Heart left ventricle (tissue), 13 donors: Measurements from ENCODE around the gene TRDN.

Experiments used
- CTCF ChIP-seq, 12 donors: fragments of 200-600 bp; sonication (generic) in 4 of 12; IDR thresholded peaks; one replicate each; pipeline versions ENCODE4 v1.5.0 to v1.8.0; 2018 to 2022; ENCODE audit warnings: antibody characterized with exemption in 12 of 12, mild to moderate bottlenecking in 5 of 12
- POLR2A ChIP-seq, 2 donors: fragments of 450-650 bp; IDR thresholded peaks; one replicate each; pipeline ENCODE4 v1.6.1; 2017; ENCODE audit warnings: antibody characterized with exemption in 2 of 2, mild to moderate bottlenecking in 2 of 2, moderate library complexity in 2 of 2
- donor health status: ischemic (EF 13 %, LVEDD 7.1; RV severe dilation, severe dysfunction).
- donor health status: DM: no; HTN: yes; CAD: no.
- donor health status: DM: no; HTN: no; CAD: no.
- donor health status: ischemic (EF 25% LVEDD 6.9; RV normal size, moderate dysfunction).
- donor health status: ischemic (EF 25% LVEDD 5.7; RV mildly dilated, moderate dysfunction).
- donor health status: ischemic (EF 35%, LVEDD 5.7; RV mildly dilated, moderate dysfunction).
- donor health status: nonischemic (EF 11% LVEDD 7.7; RV severe dilation, severe dysfunction).
- donor health status: DM: yes; HTN: yes; CAD: no.
- donor health status: PGD.
- donor health status: ischemic (EF 29% LVEDD 5.4; RV normal size, mild dysfunction).
- donor health status: nonischemic (EF 23%, LVEDD 6.1; RV moderate dilation, normal function).

- no peak for TF ChIP-seq CTCF (IDR thresholded peaks at IDR 0.05)
- TF ChIP-seq POLR2A (IDR thresholded peaks at IDR 0.05): no peak
These were observed 264.0 kb downstream of the TRDN start for GRCh38 chr6:123372737-123373136.
